HG02610 (cell line): ENCODE results near the gene FREM1.
"Not testable (repeated sequence)": the region's sequence is repeated elsewhere in the genome, so short reads cannot be mapped to it uniquely, and the experiment has no call there.

ENCODE experiments used
- ATAC-seq: cut with Tn5 transposase; IDR thresholded peaks from one replicate; pipeline ENCODE4 v1.9.1; 2021; ENCODE audit warnings: mild to moderate bottlenecking, moderate library complexity; ENCODE audit not compliant: unreplicated experiment

FREM1 gene, protein sequence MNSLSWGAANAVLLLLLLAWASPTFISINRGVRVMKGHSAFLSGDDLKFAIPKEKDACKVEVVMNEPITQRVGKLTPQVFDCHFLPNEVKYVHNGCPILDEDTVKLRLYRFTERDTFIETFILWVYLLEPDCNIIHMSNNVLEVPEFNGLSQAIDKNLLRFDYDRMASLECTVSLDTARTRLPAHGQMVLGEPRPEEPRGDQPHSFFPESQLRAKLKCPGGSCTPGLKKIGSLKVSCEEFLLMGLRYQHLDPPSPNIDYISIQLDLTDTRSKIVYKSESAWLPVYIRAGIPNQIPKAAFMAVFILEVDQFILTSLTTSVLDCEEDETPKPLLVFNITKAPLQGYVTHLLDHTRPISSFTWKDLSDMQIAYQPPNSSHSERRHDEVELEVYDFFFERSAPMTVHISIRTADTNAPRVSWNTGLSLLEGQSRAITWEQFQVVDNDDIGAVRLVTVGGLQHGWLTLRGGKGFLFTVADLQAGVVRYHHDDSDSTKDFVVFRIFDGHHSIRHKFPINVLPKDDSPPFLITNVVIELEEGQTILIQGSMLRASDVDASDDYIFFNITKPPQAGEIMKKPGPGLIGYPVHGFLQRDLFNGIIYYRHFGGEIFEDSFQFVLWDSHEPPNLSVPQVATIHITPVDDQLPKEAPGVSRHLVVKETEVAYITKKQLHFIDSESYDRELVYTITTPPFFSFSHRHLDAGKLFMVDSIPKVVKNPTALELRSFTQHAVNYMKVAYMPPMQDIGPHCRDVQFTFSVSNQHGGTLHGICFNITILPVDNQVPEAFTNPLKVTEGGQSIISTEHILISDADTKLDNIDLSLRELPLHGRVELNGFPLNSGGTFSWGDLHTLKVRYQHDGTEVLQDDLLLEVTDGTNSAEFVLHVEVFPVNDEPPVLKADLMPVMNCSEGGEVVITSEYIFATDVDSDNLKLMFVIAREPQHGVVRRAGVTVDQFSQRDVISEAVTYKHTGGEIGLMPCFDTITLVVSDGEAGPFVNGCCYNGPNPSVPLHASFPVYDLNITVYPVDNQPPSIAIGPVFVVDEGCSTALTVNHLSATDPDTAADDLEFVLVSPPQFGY (N-terminal part only)

DNA sequence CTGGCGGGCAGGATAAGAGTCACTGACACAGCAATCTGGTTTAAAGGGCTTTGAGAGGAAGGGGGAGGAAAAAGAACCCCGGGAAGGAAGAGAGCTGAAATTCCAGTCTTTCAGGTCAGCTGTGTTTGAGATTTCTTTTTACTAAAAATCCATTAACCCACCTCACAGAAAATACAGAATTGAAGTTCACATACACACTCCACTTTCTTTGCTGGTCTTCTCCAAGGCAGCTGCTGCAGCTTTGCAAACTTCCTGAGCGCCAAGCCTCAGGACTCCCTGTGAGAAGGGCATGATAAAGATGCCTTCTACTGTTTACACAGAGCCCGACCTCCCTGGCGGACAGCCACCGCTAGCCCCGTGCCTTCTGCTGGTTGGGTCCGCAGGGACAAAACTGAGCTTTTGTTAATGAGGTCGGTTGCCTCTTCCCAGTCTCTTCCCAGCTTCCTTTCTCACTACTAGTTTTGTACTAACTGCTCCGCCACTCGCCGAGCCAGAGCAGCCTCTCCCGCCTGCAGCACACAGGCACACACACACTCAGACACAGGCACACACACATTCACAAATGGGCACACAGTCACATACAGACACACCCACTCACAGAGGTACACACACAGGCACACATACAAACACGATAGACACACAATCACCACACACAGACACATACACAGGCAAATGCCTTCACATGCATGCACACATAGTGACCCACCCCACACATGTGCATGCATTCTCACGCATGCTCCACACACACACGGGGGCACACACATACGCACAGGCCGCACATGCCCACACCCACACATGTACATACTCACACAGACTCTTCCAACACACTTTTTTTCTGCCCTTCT is at the start of gene FREM1:
Gene FREM1 (minus strand): TSS at position 468 of the 845 bp plus-strand sequence. CDS start 41,451 bp downstream, outside the sequence.
- no peak for ATAC-seq

DNA sequence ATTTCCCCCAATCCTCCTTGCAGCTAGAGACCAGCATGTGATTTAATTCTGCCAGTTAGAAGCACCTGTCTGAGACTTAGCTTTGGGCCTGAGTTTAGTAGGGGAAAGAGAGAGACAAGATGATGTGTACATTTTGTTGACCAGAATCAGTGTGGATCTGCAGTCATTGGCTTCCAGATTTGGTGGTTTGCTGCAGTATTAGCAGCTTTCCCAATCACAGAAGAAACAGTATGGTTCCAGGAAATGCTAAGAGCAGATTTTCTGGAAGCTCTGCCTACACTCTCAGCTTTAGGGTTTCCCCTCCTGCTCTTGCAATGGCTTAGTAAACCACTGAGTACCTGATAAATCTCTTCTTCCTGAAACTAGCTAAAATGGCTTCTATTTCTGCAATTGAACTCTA is 48.8 kb upstream of the FREM1 start:
- ATAC-seq, result no peak

DNA sequence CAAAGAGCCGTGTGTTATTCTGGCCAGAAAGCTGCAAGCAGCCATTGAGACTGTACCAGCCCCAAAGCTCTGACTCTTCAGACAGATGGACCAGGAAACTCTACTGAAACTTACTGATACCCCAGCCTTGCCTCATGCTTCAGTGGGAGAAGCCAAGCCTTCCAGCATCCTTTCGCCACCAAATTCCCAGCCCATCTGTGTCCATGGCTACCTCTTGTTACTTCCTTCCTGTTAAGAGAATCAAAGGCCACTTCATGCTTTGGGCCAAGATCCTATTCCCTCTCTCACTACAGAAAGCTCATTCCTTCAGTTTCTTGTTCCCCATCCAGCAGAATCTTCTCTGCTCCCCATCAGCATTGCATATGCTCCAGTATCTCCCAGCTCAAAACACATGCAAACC is 46.9 kb upstream of the FREM1 start:
- ATAC-seq, result no peak

DNA sequence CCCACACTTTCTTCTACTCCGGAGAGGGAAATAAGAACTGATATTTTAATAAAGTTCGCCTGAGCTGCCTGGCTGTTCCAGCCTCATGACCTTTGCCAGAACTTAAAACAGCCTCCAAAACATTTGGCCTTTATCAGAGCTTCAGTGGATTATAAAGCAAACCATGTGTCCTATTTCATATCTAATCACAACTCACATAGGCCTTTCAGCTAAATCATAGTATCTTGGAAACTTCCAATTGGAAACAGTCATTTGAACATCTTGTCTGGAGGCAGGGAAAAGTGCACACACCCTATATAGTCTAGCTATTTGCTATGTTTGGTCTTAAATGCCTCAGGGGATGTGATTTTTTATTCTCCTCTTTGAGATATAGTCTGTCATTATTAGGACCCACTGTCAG is 46.0 kb upstream of the FREM1 start:
- no peak for ATAC-seq

DNA sequence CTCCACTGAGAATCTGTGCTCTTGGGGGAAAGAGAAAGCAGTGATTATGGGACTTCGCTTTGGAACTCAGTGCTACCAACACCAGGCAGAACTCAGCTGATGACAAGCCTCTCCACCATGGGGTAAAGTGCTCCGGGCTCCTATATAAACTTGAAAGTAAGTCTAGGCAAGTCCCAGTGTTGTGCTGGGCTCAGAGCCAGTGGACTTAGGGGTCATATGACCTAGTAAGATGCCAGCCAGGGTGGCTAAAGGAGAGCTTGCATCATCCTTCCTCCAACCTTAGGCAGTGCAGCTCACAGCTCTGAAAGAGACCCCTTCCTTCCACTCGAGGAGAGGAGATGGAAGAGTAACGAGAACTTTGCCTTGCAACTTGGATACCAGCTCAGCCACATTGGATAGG is 35.1 kb upstream of the FREM1 start:
- ATAC-seq, result no peak

DNA sequence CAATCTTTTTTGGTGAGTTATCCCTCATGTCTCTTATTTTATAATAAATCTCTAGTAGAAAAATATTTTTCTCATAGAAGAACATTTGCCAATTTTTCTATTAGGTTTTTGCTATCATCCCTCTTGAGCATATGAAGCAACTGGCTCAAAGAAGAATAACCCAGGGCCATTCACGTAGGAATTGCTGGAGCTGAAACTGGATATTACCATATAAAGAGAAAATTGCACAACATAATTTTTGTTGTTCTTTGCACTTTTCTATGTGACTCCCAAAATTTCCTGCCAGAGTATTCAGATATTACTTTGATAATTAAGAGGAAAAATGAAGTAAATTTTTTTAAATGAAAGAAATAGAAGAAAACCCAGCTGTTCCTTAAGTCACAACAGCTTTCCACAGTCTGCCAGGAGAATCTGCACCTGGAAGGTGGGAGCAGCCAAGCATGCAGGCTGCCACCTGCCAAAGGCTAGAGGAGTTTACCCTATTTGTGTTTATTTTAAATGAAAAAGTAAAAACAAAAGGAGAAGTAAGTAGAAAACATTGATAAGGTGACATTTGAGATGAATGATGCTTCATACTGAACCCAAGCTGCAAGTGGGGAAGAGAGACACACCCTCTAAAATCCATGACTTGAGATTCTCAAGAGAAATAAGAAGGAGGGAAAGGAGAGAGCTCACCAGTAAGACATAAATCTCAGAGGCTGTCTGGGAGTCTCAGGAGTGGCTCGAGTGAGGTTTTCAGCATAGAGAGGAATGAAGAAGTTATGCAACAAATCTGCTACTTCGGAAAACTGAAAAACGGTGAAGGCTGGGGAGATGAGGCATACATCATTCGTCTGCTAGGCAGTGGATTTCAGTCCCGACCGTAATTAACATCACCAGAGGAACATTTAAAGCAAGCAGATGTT is 31.5 kb upstream of the FREM1 start:
- no peak for ATAC-seq

DNA sequence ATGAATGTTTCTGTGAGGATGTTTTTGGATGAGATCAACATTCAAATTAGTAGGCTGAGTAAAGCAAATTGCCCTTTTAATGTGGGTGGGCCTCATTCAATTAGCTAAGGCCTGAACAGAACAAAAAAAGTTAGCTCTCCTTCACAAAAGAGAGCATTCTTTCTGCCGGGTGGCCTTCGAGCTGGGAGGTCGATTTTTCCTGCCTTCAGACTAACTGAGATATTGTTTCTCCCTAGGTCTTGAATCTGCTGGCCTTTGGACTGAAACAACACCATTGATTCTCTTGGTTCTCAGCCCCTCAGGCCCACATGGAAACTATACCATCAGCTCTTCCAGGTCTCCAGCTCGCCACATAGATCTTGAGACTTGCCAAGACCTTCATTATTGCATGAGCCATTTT is 29.1 kb upstream of the FREM1 start:
- no peak for ATAC-seq

DNA sequence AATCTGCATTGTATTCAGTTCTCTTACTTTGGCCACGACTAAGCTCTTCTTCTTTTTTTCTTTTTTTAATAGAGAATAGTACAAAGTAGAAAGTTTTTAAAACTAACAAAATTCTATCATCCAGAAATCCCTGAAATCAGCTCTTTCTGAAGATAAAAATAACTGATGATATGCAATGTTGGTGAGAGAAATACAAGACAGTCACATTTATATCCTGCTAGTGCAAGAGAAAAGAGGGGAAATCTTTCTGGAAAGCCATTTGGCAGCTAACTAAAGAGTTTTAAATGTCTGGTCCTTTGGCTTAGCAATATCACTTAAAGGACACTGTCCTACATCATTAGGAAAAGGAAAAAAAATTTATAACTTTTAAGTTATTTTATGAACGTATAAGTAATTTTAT is 27.0 kb upstream of the FREM1 start:
- no peak for ATAC-seq

DNA sequence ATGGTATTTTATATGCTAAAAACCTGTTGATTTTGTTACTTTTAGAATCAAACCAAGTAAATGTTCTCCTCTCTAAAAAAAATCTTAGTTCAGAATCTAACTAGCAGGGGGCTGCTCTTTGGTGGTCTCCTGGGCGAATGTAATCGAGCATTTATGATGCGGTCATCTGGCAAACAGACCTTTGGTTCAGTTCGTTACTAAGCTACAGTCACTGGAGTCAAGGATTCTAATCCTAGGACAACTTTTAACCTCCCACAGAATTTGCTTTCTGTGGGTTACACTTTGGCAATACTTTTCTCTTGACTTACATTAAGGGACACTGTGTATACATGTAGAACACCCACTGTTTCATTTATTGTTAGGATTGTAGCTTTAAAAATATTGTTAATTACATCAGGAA is 26.3 kb upstream of the FREM1 start:
- ATAC-seq, result no peak

DNA sequence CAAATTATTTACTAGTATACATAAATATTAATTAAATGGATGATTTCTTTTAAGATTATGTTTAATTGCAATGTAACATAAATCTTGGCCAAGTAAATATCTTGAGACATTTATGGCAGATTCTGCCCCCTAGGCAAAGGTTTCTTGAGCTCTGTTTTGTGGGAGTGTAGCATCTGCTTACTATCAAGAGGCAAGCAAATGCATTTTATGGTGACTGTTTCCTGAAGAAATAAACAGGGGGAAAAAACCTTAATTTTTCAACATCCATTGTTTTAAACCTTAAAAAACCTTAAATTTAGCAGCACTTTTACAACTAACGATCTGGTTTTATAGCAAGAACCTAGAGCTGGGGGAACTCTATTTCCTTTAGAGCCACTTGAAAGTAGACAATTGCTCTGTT is 25.7 kb upstream of the FREM1 start:
- ATAC-seq, result no peak

DNA sequence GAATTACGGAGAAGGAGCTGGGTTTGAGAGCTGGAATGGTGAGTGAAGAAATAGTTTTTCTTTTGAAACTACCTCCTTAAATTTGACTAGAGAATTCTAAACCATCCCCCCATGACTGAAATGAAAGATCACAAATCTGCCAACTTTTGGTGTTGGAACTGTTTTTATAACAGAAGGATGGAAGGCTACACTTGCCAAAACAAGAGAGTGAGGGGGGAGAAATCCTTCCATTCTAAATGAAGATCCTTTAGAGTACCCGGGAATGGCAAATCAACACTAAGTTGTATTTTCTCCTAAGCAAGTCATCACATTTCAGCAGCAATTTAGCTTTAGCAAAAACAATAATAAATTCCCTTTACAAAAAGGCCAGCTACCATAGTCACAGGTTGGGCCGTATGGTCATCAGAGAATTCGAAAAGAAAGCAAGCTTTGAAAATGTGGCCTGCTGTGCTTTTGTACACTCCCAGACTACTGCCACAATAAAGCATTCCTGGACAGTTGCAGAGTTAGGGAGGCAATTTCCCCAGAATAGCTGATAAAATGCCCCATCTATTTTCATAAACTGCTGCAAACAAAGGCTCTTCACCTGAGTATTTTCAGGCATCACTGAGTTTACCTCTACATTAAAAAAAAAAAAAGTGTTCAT is 25.0 kb upstream of the FREM1 start:
- ATAC-seq, result no peak

DNA sequence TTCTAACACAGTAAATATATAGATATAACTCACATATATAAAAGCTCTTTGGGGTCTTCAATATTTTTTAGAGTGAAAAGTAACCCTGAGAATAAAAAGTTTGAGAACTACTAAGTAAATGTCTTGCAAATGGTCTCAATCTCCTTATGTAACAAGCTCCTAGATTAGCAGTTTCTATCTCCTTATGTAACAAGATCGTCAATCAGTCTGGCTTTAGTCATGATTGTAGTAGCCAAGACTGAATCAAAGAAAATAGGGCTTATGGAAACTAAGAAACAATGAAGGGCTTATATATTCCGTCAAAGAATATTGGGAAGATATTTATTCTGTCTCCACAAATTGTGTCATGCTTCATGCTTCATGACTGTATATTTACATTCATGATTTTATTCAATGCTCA is 22.4 kb upstream of the FREM1 start:
- ATAC-seq, result no peak

DNA sequence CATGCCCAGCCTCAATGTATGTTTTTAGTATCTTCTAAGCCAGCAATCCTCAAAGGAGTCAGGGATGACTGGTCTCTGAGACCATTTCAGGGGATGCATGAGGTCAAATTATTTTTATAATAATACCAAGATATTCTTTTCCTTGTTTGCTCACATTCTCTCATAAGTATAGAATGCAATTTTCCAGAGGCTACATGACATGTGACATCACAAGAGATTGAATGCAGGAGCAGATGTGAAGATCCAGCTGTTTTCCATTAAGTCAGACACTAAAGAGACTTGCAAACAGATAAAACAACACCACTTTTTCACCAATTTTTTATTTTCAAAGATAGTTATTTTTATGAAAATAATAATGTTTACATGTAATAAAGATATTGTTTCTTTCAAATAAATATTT is 22.0 kb upstream of the FREM1 start:
- ATAC-seq, result no peak

DNA sequence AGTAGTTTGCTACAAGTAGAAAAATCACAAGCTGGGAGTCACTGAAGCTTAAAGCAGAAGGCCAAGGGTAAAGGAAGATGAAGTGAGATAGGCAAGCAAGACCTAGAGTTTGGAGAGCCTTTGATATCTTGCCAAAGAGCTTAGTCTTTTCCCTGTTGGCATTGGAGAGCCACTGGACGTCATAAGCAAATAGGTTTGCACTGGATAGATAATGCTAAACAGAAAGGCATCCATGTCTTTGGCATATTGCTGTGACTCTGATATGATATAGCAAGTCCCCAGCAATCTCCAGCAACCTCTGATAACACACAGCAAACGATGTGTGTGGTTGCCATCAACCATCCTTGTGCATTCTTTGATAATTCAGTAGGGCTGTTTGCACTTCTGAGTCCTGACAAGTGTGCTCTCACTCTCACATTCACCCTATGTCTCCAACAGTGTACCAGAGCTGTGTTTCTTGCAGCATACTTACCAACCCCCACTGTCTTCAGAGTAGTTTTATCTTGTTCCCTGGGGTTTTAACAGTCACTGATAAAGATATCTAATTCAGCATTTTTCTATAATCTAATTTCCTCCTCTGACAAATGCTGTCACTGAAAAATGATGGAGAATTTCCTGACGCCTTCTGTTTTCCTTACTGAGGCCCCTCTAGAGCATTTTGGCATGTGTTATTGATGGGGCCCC is 16.9 kb upstream of the FREM1 start:
- ATAC-seq, result no peak

DNA sequence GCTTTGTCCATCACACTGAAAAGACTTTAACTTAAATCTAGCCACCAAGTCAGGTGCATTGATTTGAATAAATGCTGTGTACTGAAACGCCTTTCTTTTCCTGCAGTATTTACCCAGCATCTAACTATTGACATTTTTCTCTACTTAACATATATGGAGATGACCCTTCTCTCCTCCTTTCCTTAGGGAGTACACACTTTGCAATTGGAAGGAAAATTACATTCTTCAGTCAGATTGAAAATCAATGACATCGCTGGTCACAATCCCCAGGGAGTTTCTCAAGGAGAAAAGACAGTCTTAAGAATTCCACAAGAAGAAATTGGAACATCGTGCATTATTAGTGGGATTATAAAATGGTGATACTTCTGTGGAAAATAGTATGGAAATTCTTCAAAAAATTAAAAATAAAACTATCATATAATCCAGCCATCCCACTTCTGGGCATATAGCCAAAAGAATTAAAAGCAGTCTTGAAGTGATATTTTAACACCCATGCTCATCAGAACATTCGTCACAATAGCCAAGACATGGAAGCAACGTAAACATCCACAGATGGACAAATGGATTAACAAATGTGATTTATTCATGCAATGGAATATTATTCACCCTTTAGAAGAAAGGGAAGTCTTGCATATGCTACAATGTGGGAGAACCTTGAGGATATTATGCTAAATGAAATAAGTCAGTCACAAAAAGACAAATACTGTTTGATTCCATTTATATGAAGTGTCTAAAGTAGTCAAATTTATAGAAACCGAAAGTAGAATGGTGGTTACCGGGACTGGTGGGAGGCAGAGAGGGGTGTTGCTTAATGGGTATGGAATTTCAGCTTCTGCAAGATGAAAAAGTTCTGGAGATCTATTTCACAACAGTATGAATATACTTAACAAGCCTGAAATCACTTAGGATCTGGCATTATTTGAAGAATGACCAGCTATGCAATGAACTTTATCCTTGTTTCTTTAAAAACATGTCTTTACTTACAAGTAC is 14.3 kb upstream of the FREM1 start:
- no peak for ATAC-seq

DNA sequence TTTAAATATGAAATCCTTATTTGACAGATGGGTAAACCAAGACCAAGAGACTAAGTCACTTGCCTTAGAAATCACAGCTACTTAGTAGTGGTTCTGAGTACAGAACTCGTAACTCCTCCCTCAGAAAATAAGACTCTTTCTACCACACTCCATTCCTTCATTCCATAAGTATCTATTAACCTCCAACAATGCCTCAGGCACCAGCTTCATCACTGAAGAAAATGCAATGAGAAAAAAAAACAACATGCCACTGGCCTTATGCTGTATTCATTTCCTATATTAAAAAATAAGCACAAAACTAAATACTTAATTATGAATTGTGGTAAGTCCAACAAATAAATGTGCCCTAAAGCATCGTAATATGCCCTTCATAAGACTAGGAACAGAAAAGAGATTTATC is 13.5 kb upstream of the FREM1 start:
- ATAC-seq, result no peak

DNA sequence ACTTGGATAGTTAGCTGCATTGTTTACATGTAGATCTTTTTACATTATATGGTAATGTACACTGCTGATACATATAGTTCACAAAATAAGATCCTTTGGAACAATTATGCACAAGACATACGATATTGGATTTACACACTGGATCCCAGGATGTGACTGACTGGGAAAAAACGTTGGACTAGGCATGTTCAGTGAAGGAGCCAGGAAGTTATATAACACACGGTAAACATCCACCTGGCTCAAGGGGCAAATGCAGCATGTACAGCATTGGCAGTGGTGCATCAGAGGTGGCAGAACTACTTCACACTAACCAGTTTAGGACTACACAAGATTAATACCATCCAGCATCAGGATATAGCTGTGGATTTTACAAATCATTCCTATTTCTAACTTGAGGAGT is 10.6 kb upstream of the FREM1 start:
- ATAC-seq, result not testable (repeated sequence)

DNA sequence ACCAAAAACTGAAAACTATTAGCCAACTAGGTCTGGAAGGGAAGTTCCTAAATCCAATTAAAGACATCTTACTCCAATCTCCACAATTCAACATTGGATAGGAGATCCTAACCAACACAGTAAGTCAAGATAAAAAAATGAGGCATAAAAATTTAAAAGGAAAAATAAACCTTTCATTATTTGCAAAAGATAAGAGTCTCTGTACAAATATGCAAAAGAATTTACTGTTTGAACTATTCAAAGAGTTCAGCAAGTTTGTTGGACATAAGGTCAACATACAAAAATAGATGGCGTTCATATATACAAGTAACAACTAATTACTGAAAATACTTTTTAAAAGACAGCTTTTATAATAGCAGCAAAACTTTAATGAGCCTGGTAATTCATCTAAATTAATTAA is 3.1 kb upstream of the FREM1 start:
- no peak for ATAC-seq
